Trophoblast cell (in vitro differentiated cells and primary cell): Measurements from ENCODE around the gene CCDC34.
"Not testable (repeated sequence)": the region's sequence is repeated elsewhere in the genome, so short reads cannot be mapped to it uniquely, and the experiment has no call there.

Source experiments
- DNase-seq, 2 donors: peaks; one replicate each; pipeline ENCODE4 v3.0.0-alpha.2; 2016
- H2AFZ ChIP-seq: 2 replicates; pipeline ENCODE4 v1.6.1; 2013; ENCODE audit warnings: low read length, moderate library complexity, mild to moderate bottlenecking; ENCODE audit not compliant: insufficient read depth, poor library complexity
- H2AK5ac ChIP-seq: 2 replicates; pipeline ENCODE4 v1.6.1; 2013; ENCODE audit warnings: mild to moderate bottlenecking, low read length
- H2BK120ac ChIP-seq: 2 replicates; pipeline ENCODE4 v1.6.1; 2013; ENCODE audit warnings: low read length, mild to moderate bottlenecking, moderate library complexity; ENCODE audit not compliant: insufficient read depth, poor library complexity
- H2BK12ac ChIP-seq: 2 replicates; pipeline ENCODE4 v1.6.1; 2013; ENCODE audit warnings: mild to moderate bottlenecking, low read length, moderate library complexity
- H2BK5ac ChIP-seq: 2 replicates; pipeline ENCODE4 v1.6.1; 2013; ENCODE audit warnings: low read length, low read depth, moderate library complexity, mild to moderate bottlenecking; ENCODE audit not compliant: poor library complexity
- H3K14ac ChIP-seq: 2 replicates; pipeline ENCODE4 v1.6.1; 2013; ENCODE audit warnings: mild to moderate bottlenecking, low read length
- H3K18ac ChIP-seq: 2 replicates; pipeline ENCODE4 v1.6.1; 2013; ENCODE audit warnings: mild to moderate bottlenecking, low read length
- H3K23ac ChIP-seq: 2 replicates; pipeline ENCODE4 v1.6.1; 2013; ENCODE audit warnings: low read length
- H3K27ac ChIP-seq: 2 replicates; pipeline ENCODE4 v1.5.1; 2013; ENCODE audit warnings: low read depth, mild to moderate bottlenecking, inconsistent platforms, low read length, moderate library complexity
- H3K27me3 ChIP-seq: 2 replicates; pipeline ENCODE4 v1.6.1; 2013; ENCODE audit warnings: inconsistent platforms, mild to moderate bottlenecking, low read length, moderate library complexity; ENCODE audit not compliant: insufficient read depth
- H3K36me3 ChIP-seq, 2 experiments: 1 replicate in 1 of 2; 2 replicates in 1 of 2; pipeline ENCODE4 v1.6.1; 2013; ENCODE audit warnings: low read length in 2 of 2, mild to moderate bottlenecking in 2 of 2, moderate library complexity in 1 of 2; ENCODE audit not compliant: insufficient read depth in 2 of 2, control insufficient read depth in 1 of 2
- H3K4ac ChIP-seq: 2 replicates; pipeline ENCODE4 v1.6.1; 2013; ENCODE audit warnings: low read depth, mild to moderate bottlenecking, low read length, moderate library complexity
- H3K4me1 ChIP-seq, 2 experiments: 1 replicate in 1 of 2; 2 replicates in 1 of 2; pipeline ENCODE4 v1.6.1; 2013; ENCODE audit warnings: low read length in 2 of 2, mild to moderate bottlenecking in 2 of 2, moderate library complexity in 1 of 2; ENCODE audit not compliant: insufficient read depth in 2 of 2, control insufficient read depth in 1 of 2
- H3K4me2 ChIP-seq: 2 replicates; pipeline ENCODE4 v1.6.1; 2013; ENCODE audit warnings: inconsistent platforms, mild to moderate bottlenecking, low read length, moderate library complexity
- H3K4me3 ChIP-seq: 2 replicates; pipeline ENCODE4 v1.5.1; 2013; ENCODE audit warnings: mild to moderate bottlenecking, low read depth, low read length, inconsistent platforms
- H3K79me1 ChIP-seq: one replicate; pipeline ENCODE4 v1.6.1; 2013; ENCODE audit warnings: low read length
- H3K79me2 ChIP-seq: 2 replicates; pipeline ENCODE4 v1.6.1; 2013; ENCODE audit warnings: low read length, mild to moderate bottlenecking; ENCODE audit not compliant: control insufficient read depth, insufficient read depth, poor library complexity
- H3K9ac ChIP-seq: 2 replicates; pipeline ENCODE4 v1.6.1; 2013; ENCODE audit warnings: mild to moderate bottlenecking, low read length
- H3K9me3 ChIP-seq: 2 replicates; pipeline ENCODE4 v1.6.1; 2013; ENCODE audit warnings: low read depth, mild to moderate bottlenecking, control low read depth, inconsistent platforms, low read length; ENCODE audit not compliant: insufficient read depth
- H4K12ac ChIP-seq: 2 replicates; pipeline ENCODE4 v1.6.1; 2013; ENCODE audit warnings: low read depth, mild to moderate bottlenecking, low read length, moderate library complexity
- H4K8ac ChIP-seq: 2 replicates; pipeline ENCODE4 v1.6.1; 2013; ENCODE audit warnings: low read depth, mild to moderate bottlenecking, low read length, moderate library complexity
- H4K91ac ChIP-seq: one replicate; pipeline ENCODE4 v1.6.1; 2013; ENCODE audit warnings: low read depth, mild to moderate bottlenecking, low read length, moderate library complexity
- WGBS: extraction: QIAGEN DNeasy Blood & Tissue Kit; methylation state at CpG from one replicate; pipeline ENCODE4 v1.1.7; 2013; ENCODE audit warnings: missing lambda C conversion rate; ENCODE audit not compliant: insufficient read length, insufficient coverage; ENCODE audit errors: extremely low coverage; 5-methylcytosine and 5-hydroxymethylcytosine counted together

CCDC34 gene

GRCh38 chr11:27329867-27330632 is 33.0 kb downstream of the CCDC34 start:
- no peak overlapping the region for H3K27ac ChIP-seq
- H3K4ac ChIP-seq, result no peak overlapping the region
- H3K79me1 ChIP-seq, result peaks cover 4% of the 10 kb centered on the region
- no peak overlapping the region for H4K91ac ChIP-seq
- no peak overlapping the region for H2AFZ ChIP-seq
- H2BK5ac ChIP-seq, result no peak overlapping the region
- DNase-seq, result no peak
- no peaks in the 10 kb centered on the region for H3K36me3 ChIP-seq
- H3K23ac ChIP-seq, result no peak overlapping the region
- H3K27me3 ChIP-seq, result no peaks in the 10 kb centered on the region
- no peak overlapping the region for H4K12ac ChIP-seq
- no peak overlapping the region for H3K14ac ChIP-seq
- H4K8ac ChIP-seq, result no peak overlapping the region
- H3K9ac ChIP-seq, result no peak overlapping the region
- no peak overlapping the region for H2BK120ac ChIP-seq
- no peak overlapping the region for H2BK12ac ChIP-seq
- H2AK5ac ChIP-seq, result no peak overlapping the region
- WGBS, result no CpG with 5 or more reads among the region's 4 CpGs
- H3K79me2 ChIP-seq, result no peaks in the 10 kb centered on the region
- H3K4me1 ChIP-seq, result peaks cover 2% of the 10 kb centered on the region in 2 experiments
- H3K18ac ChIP-seq, result no peak overlapping the region
- no peak overlapping the region for H3K4me2 ChIP-seq
- H3K4me3 ChIP-seq, result no peak overlapping the region
- H3K9me3 ChIP-seq, result no peaks in the 10 kb centered on the region

- Histone ChIP-seq H4K91ac (no peak overlapping the region), H3K79me1 (peaks cover 4% of the 10 kb centered on the region), H2BK120ac (no peak overlapping the region), H4K12ac (no peak overlapping the region), H3K79me2 (no peaks in the 10 kb centered on the region), H3K4me3 (no peak overlapping the region), H3K4me1 (peaks cover 2% of the 10 kb centered on the region in 2 experiments), H3K23ac (no peak overlapping the region), H4K8ac (peak overlapping the region; percentile 51), H3K27me3 (no peaks in the 10 kb centered on the region), H3K14ac (no peak overlapping the region), H3K9me3 (no peaks in the 10 kb centered on the region), H3K9ac (no peak overlapping the region), H3K18ac (no peak overlapping the region), H2AK5ac (no peak overlapping the region), H3K27ac (no peak overlapping the region), H3K4ac (no peak overlapping the region), H2BK12ac (peak overlapping the region; percentile 90), H2AFZ (no peak overlapping the region), H2BK5ac (no peak overlapping the region), H3K4me2 (no peak overlapping the region), H3K36me3 (no peaks in the 10 kb centered on the region)
- DNase-seq, result no peak
- WGBS, result no CpG with 5 or more reads among the region's 5 CpGs
These were observed 34.4 kb downstream of the CCDC34 start for GRCh38 chr11:27328614-27329013.

GRCh38 chr11:27327064-27327463 is 36.0 kb downstream of the CCDC34 start:
- H3K27ac ChIP-seq, H3K18ac ChIP-seq, H3K4me1 ChIP-seq, H3K36me3 ChIP-seq, H3K9me3 ChIP-seq, H4K91ac ChIP-seq, H4K12ac ChIP-seq, H3K79me2 ChIP-seq, H4K8ac ChIP-seq, H2BK12ac ChIP-seq, H3K4ac ChIP-seq, H3K4me2 ChIP-seq, H3K14ac ChIP-seq, DNase-seq, H3K4me3 ChIP-seq, H2AK5ac ChIP-seq, H2BK5ac ChIP-seq, H3K79me1 ChIP-seq, H2AFZ ChIP-seq, H2BK120ac ChIP-seq, H3K9ac ChIP-seq, H3K27me3 ChIP-seq, H3K23ac ChIP-seq: not testable (repeated sequence)
- WGBS, result no CpG with 5 or more reads among the region's 2 CpGs

- H3K27me3 ChIP-seq, H2BK12ac ChIP-seq, H3K14ac ChIP-seq, H3K9me3 ChIP-seq, H4K12ac ChIP-seq, H2BK120ac ChIP-seq, H2AFZ ChIP-seq, H2BK5ac ChIP-seq, H3K79me1 ChIP-seq, H4K91ac ChIP-seq, H3K4me1 ChIP-seq, H3K79me2 ChIP-seq, H2AK5ac ChIP-seq, H3K23ac ChIP-seq, H3K4ac ChIP-seq, H3K9ac ChIP-seq, H3K27ac ChIP-seq, H3K4me3 ChIP-seq, H4K8ac ChIP-seq, H3K36me3 ChIP-seq, DNase-seq, H3K4me2 ChIP-seq, H3K18ac ChIP-seq: not testable (repeated sequence)
- no CpG with 5 or more reads among the region's 3 CpGs for WGBS
These were observed 40.8 kb downstream of the CCDC34 start for GRCh38 chr11:27322196-27322595.
